COLO829 (cell line): Measurements from ENCODE around the gene STK4.

Experiments
- DNase-seq: peaks from one replicate; pipeline ENCODE4 v3.0.0; 2012; ENCODE audit warnings: low spot score

Gene STK4

GRCh38 chr20:45112754-45113153 is 146.4 kb downstream of the STK4 start:
- DNase-seq: no peak

- no peak for DNase-seq
These were observed 147.6 kb downstream of the STK4 start for GRCh38 chr20:45113865-45114264.

GRCh38 chr20:45114465-45115385 is 148.4 kb downstream of the STK4 start, which contains the start of gene WFDC5:
Gene WFDC5, minus strand, starts transcription at chr20:45115174. Its CDS starts 91 bp downstream, at chr20:45115083.
- DNase-seq: no peak

GRCh38 chr20:45115386-45115774 is 149.1 kb downstream of the STK4 start:
- DNase-seq: no peak

GRCh38 chr20:45115829-45116228 is 149.5 kb downstream of the STK4 start:
- DNase-seq: no peak

- DNase-seq: no peak
These were observed 151.3 kb downstream of the STK4 start for GRCh38 chr20:45117581-45117980.

GRCh38 chr20:45118028-45118427 is 151.7 kb downstream of the STK4 start:
- DNase-seq: no peak

- no peak for DNase-seq
These were observed 153.4 kb downstream of the STK4 start for GRCh38 chr20:45119556-45120266.

- no peak for DNase-seq
These were observed 155.1 kb downstream of the STK4 start for GRCh38 chr20:45121388-45121787.

- DNase-seq: no peak
These were observed 158.1 kb downstream of the STK4 start, which contains the start of gene WFDC12 for GRCh38 chr20:45124365-45124764. Gene WFDC12, minus strand, starts transcription at chr20:45124465. Its CDS starts 18 bp downstream, at chr20:45124447.

GRCh38 chr20:45128099-45128498 is 161.8 kb downstream of the STK4 start:
- DNase-seq: no peak
